OCI-LY3 (cell line): Measurements from ENCODE around the gene RASA2.

Source experiments
- H2AFZ ChIP-seq: fragments of 200-600, 300-600 bp; shearing (Covaris generic); 2 replicates; pipeline ENCODE4 v1.6.0; 2014; ENCODE audit warnings: antibody characterized with exemption, low read depth, low read length
- H3K27ac ChIP-seq: fragments of 200-600, 300-600 bp; sonication (generic); 2 replicates; pipeline ENCODE4 v1.5.1; 2014; ENCODE audit warnings: mild to moderate bottlenecking, low read length, moderate library complexity, mixed read lengths
- H3K27me3 ChIP-seq: fragments of 200-600, 300-600 bp; sonication (generic); 2 replicates; pipeline ENCODE4 v1.6.1; 2014; ENCODE audit warnings: low read depth, low read length, mixed read lengths
- H3K36me3 ChIP-seq: fragments of 200-600, 300-600 bp; sonication (generic); replicated peaks from 2 replicates; pipeline ENCODE3; 2014; ENCODE audit warnings: low read depth, low read length, mixed read lengths
- H3K4me1 ChIP-seq: fragments of 300-600, 200-600 bp; sonication (generic); 2 replicates; pipeline ENCODE4 v1.6.1; 2014; ENCODE audit warnings: low read length, mixed read lengths
- H3K4me2 ChIP-seq: fragments of 200-600, 300-600 bp; sonication (generic); 2 replicates; pipeline ENCODE4 v1.6.1; 2014; ENCODE audit warnings: low read length, mixed read lengths
- H3K4me3 ChIP-seq: fragments of 300-600, 200-600 bp; sonication (generic); 2 replicates; pipeline ENCODE4 v1.5.1; 2014; ENCODE audit warnings: antibody characterized with exemption, mild to moderate bottlenecking, low read length, moderate library complexity
- H3K79me2 ChIP-seq: fragments of 300-600, 200-600 bp; shearing (Covaris generic); 2 replicates; pipeline ENCODE4 v1.6.1; 2014; ENCODE audit warnings: mild to moderate bottlenecking, low read length, mixed read lengths
- H3K9ac ChIP-seq: fragments of 300-600, 200-600 bp; shearing (Covaris generic); 2 replicates; pipeline ENCODE4 v1.6.0; 2014; ENCODE audit warnings: mild to moderate bottlenecking, low read length, moderate library complexity
- H3K9me3 ChIP-seq: fragments of 200-600, 300-600 bp; shearing (Covaris generic); 2 replicates; pipeline ENCODE4 v1.6.1; 2014; ENCODE audit warnings: low read length, mixed read lengths; ENCODE audit not compliant: insufficient read depth
- H4K20me1 ChIP-seq: fragments of 200-600, 300-600 bp; sonication (generic); 2 replicates; pipeline ENCODE4 v1.6.1; 2016; ENCODE audit warnings: low read length, mixed read lengths; ENCODE audit not compliant: insufficient read depth
- CTCF ChIP-seq: fragments of 200-600, 300-600 bp; sonication (generic); IDR thresholded peaks from 2 replicates; pipeline ENCODE4 v1.5.1; 2014; ENCODE audit warnings: antibody characterized with exemption, low read length, low read depth
- EZH2phosphoT487 ChIP-seq: fragments of 200-600 bp; shearing (Covaris generic); IDR thresholded peaks from 2 replicates; pipeline ENCODE4 v1.6.1; 2018; ENCODE audit warnings: antibody characterized with exemption, mixed run types, low read depth

Gene RASA2

GRCh38 chr3:141486746-141487520 lies at the start of gene RASA2:
Gene RASA2, plus strand, starts transcription at chr3:141487027. Its CDS starts 57 bp downstream, at chr3:141487084.
- peak within 1 kb of the TSS; percentile 99 for H2AFZ ChIP-seq
- peaks cover 17% of the 10 kb centered on the region for H3K4me1 ChIP-seq
- H3K36me3 ChIP-seq: no peaks in the 10 kb centered on the region
- H4K20me1 ChIP-seq: peaks cover 15% of the 10 kb centered on the region
- peak within 1 kb of the TSS; percentile 59 for H3K27ac ChIP-seq
- peaks cover 43% of the 10 kb centered on the region for H3K79me2 ChIP-seq
- no peak for TF ChIP-seq EZH2phosphoT487
- TF ChIP-seq CTCF: no peak
- H3K27me3 ChIP-seq: no peaks in the 10 kb centered on the region
- H3K4me3 ChIP-seq: peak within 1 kb of the TSS; percentile 91
- H3K4me2 ChIP-seq: peak within 1 kb of the TSS; percentile 98
- H3K9ac ChIP-seq: peak within 1 kb of the TSS; percentile 79
- no peaks in the 10 kb centered on the region for H3K9me3 ChIP-seq

- Histone ChIP-seq H3K27ac (no peak overlapping the region), H3K9ac (no peak overlapping the region), H3K9me3 (no peaks in the 10 kb centered on the region), H2AFZ (no peak overlapping the region), H4K20me1 (no peaks in the 10 kb centered on the region), H3K4me3 (no peak overlapping the region), H3K4me1 (peaks cover 8% of the 10 kb centered on the region), H3K36me3 (no peaks in the 10 kb centered on the region), H3K4me2 (no peak overlapping the region), H3K79me2 (no peaks in the 10 kb centered on the region), H3K27me3 (no peaks in the 10 kb centered on the region)
- no peak for TF ChIP-seq CTCF
Measured at GRCh38 chr3:141439589-141439988, 47.2 kb upstream of the RASA2 start.

- Histone ChIP-seq H3K27ac (peak overlapping the region; percentile 29), H3K27me3 (no peaks in the 10 kb centered on the region), H3K4me3 (peak overlapping the region; percentile 20), H3K9ac (peak overlapping the region; percentile 13; the same call in 1 of the 2 replicates), H3K9me3 (no peaks in the 10 kb centered on the region), H3K36me3 (no peaks in the 10 kb centered on the region), H3K4me1 (peaks cover 8% of the 10 kb centered on the region), H2AFZ (peak overlapping the region; percentile 64; the same call in 1 of the 2 replicates), H4K20me1 (no peaks in the 10 kb centered on the region), H3K4me2 (peak overlapping the region; percentile 62), H3K79me2 (no peaks in the 10 kb centered on the region)
- TF ChIP-seq CTCF (no peak), EZH2phosphoT487 (no peak)
Measured at GRCh38 chr3:141440942-141441341, 45.9 kb upstream of the RASA2 start.

GRCh38 chr3:141441381-141442364 lies 45.2 kb upstream of the RASA2 start:
- no peak for TF ChIP-seq EZH2phosphoT487
- peak; percentile 83 for TF ChIP-seq CTCF
- H3K4me1 ChIP-seq: peaks cover 8% of the 10 kb centered on the region
- H3K79me2 ChIP-seq: no peaks in the 10 kb centered on the region
- H3K36me3 ChIP-seq: no peaks in the 10 kb centered on the region
- no peaks in the 10 kb centered on the region for H3K9me3 ChIP-seq
- peak overlapping the region; percentile 64; the same call in 1 of the 2 replicates for H2AFZ ChIP-seq
- peak overlapping the region; percentile 56 for H3K4me3 ChIP-seq
- H3K27me3 ChIP-seq: no peaks in the 10 kb centered on the region
- peak overlapping the region; percentile 29 for H3K27ac ChIP-seq
- peak overlapping the region; percentile 62 for H3K4me2 ChIP-seq
- H4K20me1 ChIP-seq: no peaks in the 10 kb centered on the region
- H3K9ac ChIP-seq: peak overlapping the region; percentile 13; the same call in 1 of the 2 replicates
